ENCODE results near the gene FGF1. TPM values are rescaled to one million over a fixed set of nuclear protein-coding genes. Genes with fewer than 3 reads are reported as not detected.

Gene FGF1
- total RNA-seq, 1 experiment from 2014 or later, result 3.2 TPM

DNA sequence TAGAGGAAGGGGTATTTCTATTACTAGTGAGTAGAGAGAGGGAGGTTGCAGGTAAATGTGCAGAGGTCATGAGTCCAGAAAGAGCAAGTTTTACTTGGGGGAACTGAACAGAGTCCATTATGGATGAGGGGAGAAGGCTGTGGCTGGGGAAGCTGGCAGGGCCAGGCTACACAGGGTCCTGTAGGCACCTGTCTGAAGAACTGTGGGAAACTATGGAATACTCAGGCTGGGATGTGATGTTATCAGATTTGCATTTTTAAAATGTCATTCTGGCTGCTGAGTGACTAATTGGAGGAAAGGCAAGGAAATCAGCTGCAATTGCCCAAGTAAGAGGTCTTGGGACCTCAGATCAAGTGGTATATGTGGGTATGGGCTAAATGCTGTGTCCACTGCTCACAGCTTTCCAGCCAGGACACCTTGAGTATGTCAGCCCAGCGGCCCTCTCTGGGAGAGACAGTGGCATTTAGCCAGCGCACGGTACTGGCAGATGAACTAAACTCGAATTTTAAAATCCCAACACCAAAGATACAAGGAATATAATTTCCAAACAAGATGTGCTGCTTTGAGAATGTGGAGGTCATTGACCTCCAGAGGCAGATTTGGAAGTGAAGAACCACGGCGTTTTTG lies 49.1 kb downstream of the FGF1 start:
- no peak overlapping the region for H3T11ph ChIP-seq (ENCODE audit: low read length)
- H2BK15ac ChIP-seq (ENCODE audit: low read depth, low read length), result no peak overlapping the region
- H4K5ac ChIP-seq (ENCODE audit: insufficient read length, low read depth, low read length), result no peak overlapping the region
- H3K56ac ChIP-seq (ENCODE audit: insufficient read length, low read depth, low read length), result no peak overlapping the region
- H4K8ac ChIP-seq (replicated peaks; ENCODE audit: insufficient read length, low read depth, low read length), result no peak overlapping the region
- no CpG with 5 or more reads among the region's 6 CpGs for WGBS (ENCODE audit: extremely low coverage, insufficient read length, low lambda C conversion rate)
- no peak overlapping the region for H2BK5ac ChIP-seq (ENCODE audit: insufficient read length, low read length)
- Mint-ChIP-seq H3K27ac (no peak overlapping the region; a peak in 1 of 7 replicates), H3K9me3 (no peaks in the 10 kb centered on the region), H3K36me3 (ENCODE audit: insufficient read depth in 1 of 3, low read depth in 3 of 3) (no peaks in the 10 kb centered on the region; a peak in 1 of 7 replicates), H3K4me3 (no peak overlapping the region), H3K27me3 (ENCODE audit: low read depth) (no peaks in the 10 kb centered on the region), H3K4me1 (peaks cover 10 to 17% of the 10 kb centered on the region in 2 experiments)
- 0 out of 2 replicates have a peak, but pooled peaks cover 2% of the 10 kb centered on the region for H3K4me1 ChIP-seq (ENCODE audit: insufficient read depth, low read length)
- DNase-seq, result no peak
- H3K9me3 ChIP-seq (ENCODE audit: control insufficient read depth, low read depth, low read length), result no peaks in the 10 kb centered on the region
- no peaks in the 10 kb centered on the region for H3K79me1 ChIP-seq (ENCODE audit: insufficient read depth, low read depth, low read length, poor library complexity, severe bottlenecking)
- no peaks in the 10 kb centered on the region for H3K23me2 ChIP-seq (ENCODE audit: insufficient read length, low read depth, low read length, poor library complexity, severe bottlenecking)
- no peak overlapping the region for H2BK120ac ChIP-seq (ENCODE audit: low read depth, low read length, poor library complexity, severe bottlenecking)
- no peak overlapping the region for H3K9ac ChIP-seq (ENCODE audit: extremely low read depth, insufficient read length, low read length)
- no peak overlapping the region for H3K27ac ChIP-seq (ENCODE audit: insufficient read length, low read depth, low read length)
- H2BK20ac ChIP-seq (ENCODE audit: low read depth, low read length, poor library complexity, severe bottlenecking), result no peak overlapping the region
- no peak overlapping the region for H3K4ac ChIP-seq (ENCODE audit: low read depth, low read length)
- H3K18ac ChIP-seq (ENCODE audit: insufficient read length, low read depth, low read length), result no peak overlapping the region
- H2BK12ac ChIP-seq (ENCODE audit: insufficient read length, low read depth, low read length), result no peak overlapping the region
- no peak overlapping the region for H3K23ac ChIP-seq (ENCODE audit: insufficient read length, low read depth, low read length)
- no peak overlapping the region for H2AFZ ChIP-seq (ENCODE audit: low read length)
- H3K79me2 ChIP-seq (ENCODE audit: insufficient read depth, low read length), result 0 out of 2 replicates have a peak, but pooled peaks cover 2% of the 10 kb centered on the region
- no peaks in the 10 kb centered on the region for H4K20me1 ChIP-seq (ENCODE audit: control insufficient read depth, insufficient read depth, insufficient read length)
- no peak overlapping the region for H3K14ac ChIP-seq (ENCODE audit: insufficient read depth, low read length)
- H3K4me2 ChIP-seq (ENCODE audit: insufficient read depth, insufficient read length, low read length), result no peak overlapping the region
- no peaks in the 10 kb centered on the region for H3K27me3 ChIP-seq (ENCODE audit: insufficient read depth, low read length)
- H4K91ac ChIP-seq (ENCODE audit: insufficient read length, low read depth, low read length), result no peak overlapping the region
- H2AK5ac ChIP-seq (ENCODE audit: insufficient read length, low read length), result no peak overlapping the region
- TF ChIP-seq, protein P1, sequence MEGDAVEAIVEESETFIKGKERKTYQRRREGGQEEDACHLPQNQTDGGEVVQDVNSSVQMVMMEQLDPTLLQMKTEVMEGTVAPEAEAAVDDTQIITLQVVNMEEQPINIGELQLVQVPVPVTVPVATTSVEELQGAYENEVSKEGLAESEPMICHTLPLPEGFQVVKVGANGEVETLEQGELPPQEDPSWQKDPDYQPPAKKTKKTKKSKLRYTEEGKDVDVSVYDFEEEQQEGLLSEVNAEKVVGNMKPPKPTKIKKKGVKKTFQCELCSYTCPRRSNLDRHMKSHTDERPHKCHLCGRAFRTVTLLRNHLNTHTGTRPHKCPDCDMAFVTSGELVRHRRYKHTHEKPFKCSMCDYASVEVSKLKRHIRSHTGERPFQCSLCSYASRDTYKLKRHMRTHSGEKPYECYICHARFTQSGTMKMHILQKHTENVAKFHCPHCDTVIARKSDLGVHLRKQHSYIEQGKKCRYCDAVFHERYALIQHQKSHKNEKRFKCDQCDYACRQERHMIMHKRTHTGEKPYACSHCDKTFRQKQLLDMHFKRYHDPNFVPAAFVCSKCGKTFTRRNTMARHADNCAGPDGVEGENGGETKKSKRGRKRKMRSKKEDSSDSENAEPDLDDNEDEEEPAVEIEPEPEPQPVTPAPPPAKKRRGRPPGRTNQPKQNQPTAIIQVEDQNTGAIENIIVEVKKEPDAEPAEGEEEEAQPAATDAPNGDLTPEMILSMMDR (conservative IDR thresholded peaks at IDR 0.05), result no peak
